Erythroblast (primary cell): ENCODE results near the gene GOLGA6C.
"Not testable (repeated sequence)": the region's sequence is repeated elsewhere in the genome, so short reads cannot be mapped to it uniquely, and the experiment has no call there.

Experiments used
- GATA1 ChIP-seq: IDR thresholded peaks from 2 replicates; pipeline ENCODE4 v1.6.1; 2011; ENCODE audit warnings: low read depth, mild to moderate bottlenecking, control low read depth, low read length, moderate library complexity
- POLR2A ChIP-seq: IDR thresholded peaks from 2 replicates; pipeline ENCODE4 v1.6.1; 2011; ENCODE audit warnings: mild to moderate bottlenecking, low read length

DNA sequence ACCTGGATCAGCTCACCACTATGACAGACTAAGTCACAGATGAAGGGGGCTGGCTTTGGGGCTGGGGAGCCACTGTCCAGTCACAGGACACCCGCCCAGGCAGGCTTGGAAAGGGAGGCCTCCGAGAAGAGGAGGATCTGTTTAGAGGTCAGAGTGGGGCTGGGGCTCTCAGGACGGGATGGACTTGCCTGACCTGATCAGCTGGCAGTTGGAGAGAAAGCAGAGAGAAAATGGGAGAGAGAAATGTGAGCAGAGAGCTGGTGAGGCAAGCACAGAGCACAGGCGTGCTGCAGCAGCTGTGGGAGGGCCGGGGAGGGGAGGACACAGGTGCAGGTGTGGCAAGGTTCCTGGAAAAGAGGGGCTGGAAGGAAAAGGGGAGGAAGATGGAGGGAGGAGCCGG, 41.9 kb downstream of the GOLGA6C start:
- TF ChIP-seq POLR2A, GATA1: not testable (repeated sequence)
